ENCODE results near the gene PCDHAC2. TPM values are rescaled to one million over a fixed set of nuclear protein-coding genes. Genes with fewer than 3 reads are reported as not detected.

Gene PCDHAC2
- total and polyA plus RNA-seq, 8 donors: 2.8 to 12.6 (median 3.4) TPM

DNA sequence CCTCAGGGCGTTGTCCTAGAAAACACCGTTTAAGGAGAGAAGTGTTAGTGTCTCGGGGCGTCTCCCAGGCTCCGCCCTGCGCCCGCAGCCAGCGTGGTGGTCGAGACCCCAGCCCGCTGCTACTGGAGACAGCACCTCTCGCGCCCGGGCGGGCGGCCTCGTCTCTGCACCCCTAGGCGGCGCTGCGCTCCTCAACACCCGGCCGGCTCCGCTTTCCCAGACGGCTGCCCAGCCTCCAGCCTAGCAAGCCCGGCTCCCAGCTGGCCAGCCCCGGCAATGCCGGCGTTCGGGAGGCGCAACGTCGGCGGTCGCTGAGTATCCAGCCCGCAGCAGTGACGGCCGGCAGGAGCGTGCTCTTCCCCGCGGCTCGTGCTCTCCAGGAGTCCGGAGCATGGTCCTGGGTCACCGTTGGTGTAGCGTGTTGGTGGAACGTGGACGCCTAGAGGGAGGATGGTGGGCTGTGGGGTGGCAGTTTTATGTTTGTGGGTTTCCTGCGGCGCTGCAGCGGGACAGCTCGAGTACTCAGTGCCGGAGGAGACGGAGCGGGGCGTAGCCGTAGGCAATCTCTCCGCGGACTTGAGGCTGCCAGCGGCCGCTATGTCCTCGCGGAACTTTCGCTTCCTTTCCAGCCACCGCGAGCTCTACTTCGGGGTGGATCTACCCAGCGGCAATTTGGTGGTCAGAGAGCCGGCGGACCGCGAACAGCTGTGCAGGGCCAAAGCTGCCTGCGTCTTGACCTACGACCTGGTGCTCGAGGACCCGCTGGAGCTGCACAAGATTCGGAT lies 39.6 kb upstream of the PCDHAC2 start:
- peak; percentile 61 to 75 for TF ChIP-seq CTCF (IDR thresholded peaks at IDR 0.05)
- peaks cover 0 to 1% of the 10 kb centered on the region in 2 donors for H3K9me3 ChIP-seq
- ATAC-seq (peak; percentile 99), DNase-seq (peak; percentile 62 to 93 (median 83))
- peaks cover 4 to 78% of the 10 kb centered on the region in 2 donors for H3K27me3 ChIP-seq
- no peaks in the 10 kb centered on the region for H3K36me3 ChIP-seq
- peaks cover 0 to 5% of the 10 kb centered on the region in 2 donors for H3K4me1 ChIP-seq
- intact Hi-C loops (cut with DNase I): no loop called here
- no peak overlapping the region for H3K27ac ChIP-seq
- peak overlapping the region; percentile 37 to 46 for H3K4me3 ChIP-seq

GRCh38 chr5:140927228-140927573 lies 39.1 kb upstream of the PCDHAC2 start:
- intact Hi-C loops (cut with DNase I): no loop called here
- Histone ChIP-seq H3K27ac (no peak overlapping the region), H3K9me3 (peaks cover 0 to 1% of the 10 kb centered on the region in 2 donors), H3K4me3 (peak overlapping the region; percentile 37 to 46), H3K4me1 (peaks cover 0 to 5% of the 10 kb centered on the region in 2 donors), H3K27me3 (peaks cover 4 to 78% of the 10 kb centered on the region in 2 donors), H3K36me3 (no peaks in the 10 kb centered on the region)
- DNase-seq (peak in 1 of 4 donors; percentile 74), ATAC-seq (peak; percentile 28)
- no peak for TF ChIP-seq CTCF (IDR thresholded peaks at IDR 0.05)

- Histone ChIP-seq H3K27me3 (peaks cover 0 to 4% of the 10 kb centered on the region in 2 donors), H3K27ac (no peak overlapping the region), H3K9me3 (no peaks in the 10 kb centered on the region), H3K36me3 (no peaks in the 10 kb centered on the region), H3K4me1 (no peaks in the 10 kb centered on the region), H3K4me3 (no peak overlapping the region)
- ATAC-seq: no peak
- no peak for DNase-seq
- TF ChIP-seq CTCF (IDR thresholded peaks at IDR 0.05): no peak
- intact Hi-C loops (cut with DNase I): no loop called here
These were observed 31.2 kb upstream of the PCDHAC2 start for GRCh38 chr5:140934964-140935606.

GRCh38 chr5:140946578-140946977 lies 19.7 kb upstream of the PCDHAC2 start:
- intact Hi-C loops (cut with DNase I): no loop called here

More at GRCh38 chr5:140946578-140946977, 19.7 kb upstream of the PCDHAC2 start:
- H3K27ac ChIP-seq: no peak overlapping the region
- H3K9me3 ChIP-seq: peaks cover 0 to 11% of the 10 kb centered on the region in 2 donors
- no peaks in the 10 kb centered on the region for H3K36me3 ChIP-seq
- ATAC-seq (no peak), DNase-seq (no peak)
- TF ChIP-seq CTCF (IDR thresholded peaks at IDR 0.05): no peak
- no peak overlapping the region for H3K4me3 ChIP-seq
- no peaks in the 10 kb centered on the region for H3K27me3 ChIP-seq
- no peaks in the 10 kb centered on the region for H3K4me1 ChIP-seq
